Measurements from ENCODE around the gene GPR180. TPM values are rescaled to one million over a fixed set of nuclear protein-coding genes. Genes with fewer than 3 reads are reported as not detected.
"Not testable (repeated sequence)": the region's sequence is repeated elsewhere in the genome, so short reads cannot be mapped to it uniquely, and the experiment has no call there.

The GPR180 gene
- total and polyA plus RNA-seq, 10 of the 15 experiments (the other 5 are each of a cell fraction or from before 2014, with no cell fraction given) = 1.6 to 7.2 (median 5.3) TPM

GRCh38 chr13:94637677-94638076 is 36.0 kb downstream of the GPR180 start:
- in situ Hi-C loops (cut with MboI); RAD21 ChIA-PET (ENCODE audit: unreplicated experiment); POLR2A ChIA-PET; BruUV-seq (replicated peaks); H3K4me3 ChIP-seq; H3K36me3 ChIP-seq (ENCODE audit: control insufficient read depth in 2 of 2, insufficient read depth in 2 of 2, low read length in 1 of 2); DNase-seq (ENCODE audit: low read depth, low spot score); intact Hi-C loops (cut with micrococcal nuclease; ENCODE audit: unreplicated experiment); ATAC-seq; H4K20me1 ChIP-seq (ENCODE audit: control insufficient read depth, insufficient read depth); H3K9ac ChIP-seq (ENCODE audit: control insufficient read depth, insufficient read depth, low read length); H3K4me1 ChIP-seq (ENCODE audit: control insufficient read depth, insufficient read depth, low read length); H3K27ac ChIP-seq (ENCODE audit: control insufficient read depth, insufficient read depth); SMC1A ChIA-PET (ENCODE audit: uncharacterized antibody, unreplicated experiment); H3K79me2 ChIP-seq (ENCODE audit: control insufficient read depth, insufficient read depth, low read length); H3K4me2 ChIP-seq (ENCODE audit: control insufficient read depth, insufficient read depth); FAIRE-seq; H2AFZ ChIP-seq (ENCODE audit: control insufficient read depth, low read depth, low read length); H3K9me3 ChIP-seq (replicated peaks; ENCODE audit: control insufficient read depth, insufficient read depth, low read length); H3K27me3 ChIP-seq (replicated peaks in 1 of 2; ENCODE audit: control insufficient read depth in 2 of 2, insufficient read depth in 2 of 2, low read length in 1 of 2): not testable (repeated sequence)
- CTCF ChIA-PET = interaction anchor here (1.1 kb wide), 1 partner anchor 17 kb away, joined by 4 read pairs; no protein-coding TSS in a partner anchor
- 75% methylated on average over 2 of the region's 3 CpGs for WGBS (ENCODE audit: insufficient coverage, insufficient replicate concordance, low lambda C conversion rate, missing lambda C conversion rate)

GRCh38 chr13:94640721-94641120 is 39.1 kb downstream of the GPR180 start:
- no peaks in the 10 kb centered on the region for H3K27me3 ChIP-seq (replicated peaks in 1 of 2; ENCODE audit: control insufficient read depth in 2 of 2, insufficient read depth in 2 of 2, low read length in 1 of 2)
- H3K9ac ChIP-seq (ENCODE audit: control insufficient read depth, insufficient read depth, low read length) = no peak overlapping the region
- DNase-seq (ENCODE audit: low read depth, low spot score) = no peak
- BruUV-seq (replicated peaks) = no TSS peak
- WGBS (ENCODE audit: insufficient coverage, insufficient replicate concordance, low lambda C conversion rate, missing lambda C conversion rate) = 75% methylated on average over 1 of the region's 2 CpGs
- no peak overlapping the region for H3K4me3 ChIP-seq
- ChIA-PET SMC1A (ENCODE audit: uncharacterized antibody, unreplicated experiment) (no interaction called here), RAD21 (ENCODE audit: unreplicated experiment) (no interaction called here), CTCF (no interaction called here), POLR2A (interaction anchor here (1.1 kb wide), 1 partner anchor 10 kb away, joined by 3 read pairs; no protein-coding TSS in a partner anchor)
- H3K36me3 ChIP-seq (ENCODE audit: control insufficient read depth in 2 of 2, insufficient read depth in 2 of 2, low read length in 1 of 2) = no peaks in the 10 kb centered on the region
- H3K9me3 ChIP-seq (replicated peaks; ENCODE audit: control insufficient read depth, insufficient read depth, low read length) = no peaks in the 10 kb centered on the region; the same call in 2 of the 3 replicates
- no peak for ATAC-seq
- H3K27ac ChIP-seq (ENCODE audit: control insufficient read depth, insufficient read depth) = no peak overlapping the region
- no peaks in the 10 kb centered on the region for H4K20me1 ChIP-seq (ENCODE audit: control insufficient read depth, insufficient read depth)
- no peak for FAIRE-seq
- H3K4me1 ChIP-seq (ENCODE audit: control insufficient read depth, insufficient read depth, low read length) = no peaks in the 10 kb centered on the region
- in situ Hi-C loops (cut with MboI) (no loop called here), intact Hi-C loops (cut with micrococcal nuclease; ENCODE audit: unreplicated experiment) (no loop called here)
- H3K4me2 ChIP-seq (ENCODE audit: control insufficient read depth, insufficient read depth) = no peak overlapping the region
- TF ChIP-seq ZBTB40 (IDR thresholded peaks at IDR 0.05; ENCODE audit: borderline replicate concordance) (no peak), CHD4 (IDR thresholded peaks at IDR 0.05) (no peak), IRF5 (IDR thresholded peaks at IDR 0.05; ENCODE audit: borderline replicate concordance) (no peak), SIN3A (IDR thresholded peaks at IDR 0.05; ENCODE audit: low read depth, low read length) (no peak)
- no peak overlapping the region for H2AFZ ChIP-seq (ENCODE audit: control insufficient read depth, low read depth, low read length)
- no peaks in the 10 kb centered on the region for H3K79me2 ChIP-seq (ENCODE audit: control insufficient read depth, insufficient read depth, low read length)
